Tibial nerve (tissue), 4 donors: ENCODE data around the gene POSTN. TPM values are rescaled to one million over a fixed set of nuclear protein-coding genes. Genes with fewer than 3 reads are reported as not detected.

Source experiments
- DNase-seq, 2 donors: peaks; one replicate each; pipeline ENCODE4 v3.0.0-alpha.2; 2019; ENCODE audit warnings: low spot score in 2 of 2
- H3K27ac ChIP-seq, 4 donors: fragments of 200-600 bp; sonication (generic) in 3 of 4; one replicate each; pipeline ENCODE4 v1.5.1; 2017 to 2019; ENCODE audit warnings: mild to moderate bottlenecking in 1 of 4
- H3K27me3 ChIP-seq, 2 donors: fragments of 200-600 bp; sonication (generic) in 1 of 2; one replicate each; pipeline versions ENCODE4 v1.5.1 to v1.6.0; 2017 to 2019
- H3K36me3 ChIP-seq, 3 donors: fragments of 200-600 bp; sonication (generic); one replicate each; pipeline ENCODE4 v1.5.1; 2018 to 2019
- H3K4me1 ChIP-seq, 4 donors: fragments of 200-600 bp; sonication (generic) in 3 of 4; one replicate each; pipeline ENCODE4 v1.5.1; 2017 to 2019
- H3K4me3 ChIP-seq, 4 donors: fragments of 200-600 bp; sonication (generic) in 3 of 4; one replicate each; pipeline ENCODE4 v1.5.1; 2017 to 2019; ENCODE audit warnings: mild to moderate bottlenecking in 1 of 4, moderate library complexity in 1 of 4
- H3K9me3 ChIP-seq, 4 donors: fragments of 200-600 bp; sonication (generic) in 3 of 4; one replicate each; pipeline ENCODE4 v1.5.1; 2017 to 2019
- CTCF ChIP-seq, 5 experiments: fragments of 200-600 bp in 3 of 5; fragments of 450-650 bp in 2 of 5; sonication (generic) in 3 of 5; IDR thresholded peaks; one replicate each; pipeline ENCODE4 v1.5.1; 2016 to 2019; ENCODE audit warnings: antibody characterized with exemption in 5 of 5, mild to moderate bottlenecking in 3 of 5, moderate library complexity in 2 of 5
- EP300 ChIP-seq, 2 donors: sonication (generic); formaldehyde crosslinking; IDR thresholded peaks; one replicate each; pipeline ENCODE4 v1.6.1; 2017; ENCODE audit warnings: antibody characterized with exemption in 2 of 2, mild to moderate bottlenecking in 1 of 2
- POLR2A ChIP-seq, 2 donors: fragments of 450-650 bp; IDR thresholded peaks; one replicate each; pipeline ENCODE4 v1.6.1; 2017; ENCODE audit warnings: antibody characterized with exemption in 2 of 2, mild to moderate bottlenecking in 2 of 2, moderate library complexity in 2 of 2
- WGBS, 2 donors: methylation state at CpG; one replicate each; pipeline ENCODE4 v1.1.5; 2018; 5-methylcytosine and 5-hydroxymethylcytosine counted together
- total RNA-seq, 4 donors: library from RNA; depleted of rRNA; stranded (reverse); fragments of >200 nt; gene quantifications; one replicate each; pipeline ENCODE4 v1.1.0, GENCODE V29; 2016

Gene POSTN, protein sequence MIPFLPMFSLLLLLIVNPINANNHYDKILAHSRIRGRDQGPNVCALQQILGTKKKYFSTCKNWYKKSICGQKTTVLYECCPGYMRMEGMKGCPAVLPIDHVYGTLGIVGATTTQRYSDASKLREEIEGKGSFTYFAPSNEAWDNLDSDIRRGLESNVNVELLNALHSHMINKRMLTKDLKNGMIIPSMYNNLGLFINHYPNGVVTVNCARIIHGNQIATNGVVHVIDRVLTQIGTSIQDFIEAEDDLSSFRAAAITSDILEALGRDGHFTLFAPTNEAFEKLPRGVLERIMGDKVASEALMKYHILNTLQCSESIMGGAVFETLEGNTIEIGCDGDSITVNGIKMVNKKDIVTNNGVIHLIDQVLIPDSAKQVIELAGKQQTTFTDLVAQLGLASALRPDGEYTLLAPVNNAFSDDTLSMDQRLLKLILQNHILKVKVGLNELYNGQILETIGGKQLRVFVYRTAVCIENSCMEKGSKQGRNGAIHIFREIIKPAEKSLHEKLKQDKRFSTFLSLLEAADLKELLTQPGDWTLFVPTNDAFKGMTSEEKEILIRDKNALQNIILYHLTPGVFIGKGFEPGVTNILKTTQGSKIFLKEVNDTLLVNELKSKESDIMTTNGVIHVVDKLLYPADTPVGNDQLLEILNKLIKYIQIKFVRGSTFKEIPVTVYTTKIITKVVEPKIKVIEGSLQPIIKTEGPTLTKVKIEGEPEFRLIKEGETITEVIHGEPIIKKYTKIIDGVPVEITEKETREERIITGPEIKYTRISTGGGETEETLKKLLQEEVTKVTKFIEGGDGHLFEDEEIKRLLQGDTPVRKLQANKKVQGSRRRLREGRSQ
- 100 to 1,000 TPM in 1 of 4 donors, 10 to 100 TPM in 3; 33.7 to 152 (median 70.7) TPM for total RNA-seq

DNA sequence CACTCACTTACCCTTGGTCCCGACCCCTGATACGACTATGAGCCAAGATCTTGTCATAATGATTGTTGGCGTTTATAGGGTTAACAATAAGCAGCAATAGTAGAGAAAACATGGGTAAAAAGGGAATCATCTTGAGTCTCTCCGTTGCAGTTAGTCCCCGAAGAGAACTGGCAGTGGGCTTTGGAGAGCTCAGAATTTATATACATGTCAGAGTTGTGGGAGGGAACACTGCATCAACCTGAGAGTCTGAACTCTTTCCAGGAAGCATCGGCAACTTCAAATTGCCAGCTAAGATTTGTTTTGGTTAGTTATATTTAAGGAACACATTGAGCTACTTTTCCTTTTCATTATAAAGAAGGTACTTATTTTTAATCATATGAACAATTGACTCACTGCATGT lies at the start of gene POSTN:
Gene POSTN (minus strand): TSS at position 172 of the 400 bp plus-strand sequence. CDS start 42 bp downstream, at position 130.
- no peak for TF ChIP-seq CTCF (IDR thresholded peaks at IDR 0.05)
- no peak for TF ChIP-seq POLR2A (IDR thresholded peaks at IDR 0.05)
- TF ChIP-seq EP300 (IDR thresholded peaks at IDR 0.05): no peak
- H3K9me3 ChIP-seq: no peaks in the 10 kb centered on the region
- WGBS, 2 donors: 14 to 20% methylated on average over 6 of the region's 6 CpGs
- peaks cover 0 to 13% (median 0%) of the 10 kb centered on the region in 4 donors for H3K4me1 ChIP-seq
- H3K36me3 ChIP-seq: no peaks in the 10 kb centered on the region
- no peaks in the 10 kb centered on the region for H3K27me3 ChIP-seq
- DNase-seq: no peak
- no peak within 1 kb of the TSS for H3K27ac ChIP-seq
- H3K4me3 ChIP-seq: no peak within 1 kb of the TSS

- no peak for DNase-seq
- no peak overlapping the region for H3K4me3 ChIP-seq
- H3K4me1 ChIP-seq: no peaks in the 10 kb centered on the region
- no peaks in the 10 kb centered on the region for H3K36me3 ChIP-seq
- 39 to 53% methylated on average over 5 of the region's 5 CpGs for WGBS, 2 donors
- no peak overlapping the region for H3K27ac ChIP-seq
- no peak for TF ChIP-seq POLR2A (IDR thresholded peaks at IDR 0.05)
- no peak for TF ChIP-seq EP300 (IDR thresholded peaks at IDR 0.05)
- TF ChIP-seq CTCF (IDR thresholded peaks at IDR 0.05): no peak
- H3K9me3 ChIP-seq: no peaks in the 10 kb centered on the region
- no peaks in the 10 kb centered on the region for H3K27me3 ChIP-seq
Observed at GRCh38 chr13:37647031-37647650, 48.6 kb upstream of the POSTN start.

- TF ChIP-seq POLR2A (IDR thresholded peaks at IDR 0.05) (no peak), EP300 (IDR thresholded peaks at IDR 0.05) (no peak), CTCF (IDR thresholded peaks at IDR 0.05) (no peak)
- no peak for DNase-seq
- Histone ChIP-seq H3K36me3 (no peaks in the 10 kb centered on the region), H3K4me3 (no peak overlapping the region), H3K27ac (no peak overlapping the region), H3K27me3 (no peaks in the 10 kb centered on the region), H3K9me3 (no peaks in the 10 kb centered on the region), H3K4me1 (no peaks in the 10 kb centered on the region)
- 67 to 70% methylated on average over 3 of the region's 3 CpGs for WGBS, 2 donors
Observed at GRCh38 chr13:37646531-37646930, 48.0 kb upstream of the POSTN start.

DNA sequence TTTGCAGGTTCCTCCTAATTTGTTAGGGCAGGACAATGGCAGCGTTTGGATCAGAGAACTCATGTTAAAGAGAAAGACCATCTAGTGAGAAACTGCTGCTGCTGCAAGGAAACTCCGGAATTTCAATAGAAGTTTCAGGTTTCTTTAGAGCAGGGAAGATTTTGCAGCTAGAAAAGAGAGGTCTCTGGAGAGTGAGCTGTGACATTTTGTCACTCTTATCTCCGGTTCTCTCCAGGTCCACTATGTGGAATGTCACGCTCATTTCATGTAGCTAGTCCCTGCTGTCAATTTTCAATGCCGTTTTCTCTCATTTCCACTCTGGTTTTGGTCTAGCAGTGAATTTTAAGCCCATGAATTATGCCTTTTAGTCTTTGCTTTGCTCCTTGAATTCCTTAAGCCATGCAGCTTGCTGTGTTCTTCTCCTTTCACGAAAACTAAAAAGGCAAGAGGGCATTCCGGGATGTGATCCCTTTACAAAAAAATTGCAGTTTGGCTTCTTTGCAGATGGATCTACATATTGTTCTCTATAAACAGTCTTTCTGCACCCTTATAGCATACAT lies 46.7 kb upstream of the POSTN start:
- Histone ChIP-seq H3K9me3 (no peaks in the 10 kb centered on the region), H3K27me3 (no peaks in the 10 kb centered on the region), H3K4me3 (no peak overlapping the region), H3K36me3 (no peaks in the 10 kb centered on the region), H3K27ac (no peak overlapping the region), H3K4me1 (no peaks in the 10 kb centered on the region)
- 33 to 36% methylated on average over 7 of the region's 7 CpGs for WGBS, 2 donors
- TF ChIP-seq EP300 (IDR thresholded peaks at IDR 0.05): no peak
- no peak for TF ChIP-seq POLR2A (IDR thresholded peaks at IDR 0.05)
- TF ChIP-seq CTCF (IDR thresholded peaks at IDR 0.05): no peak
- no peak for DNase-seq
